Measurements from ENCODE around the gene SPON1.
"Not testable (repeated sequence)": the region's sequence is repeated elsewhere in the genome, so short reads cannot be mapped to it uniquely, and the experiment has no call there.

SPON1 gene

DNA sequence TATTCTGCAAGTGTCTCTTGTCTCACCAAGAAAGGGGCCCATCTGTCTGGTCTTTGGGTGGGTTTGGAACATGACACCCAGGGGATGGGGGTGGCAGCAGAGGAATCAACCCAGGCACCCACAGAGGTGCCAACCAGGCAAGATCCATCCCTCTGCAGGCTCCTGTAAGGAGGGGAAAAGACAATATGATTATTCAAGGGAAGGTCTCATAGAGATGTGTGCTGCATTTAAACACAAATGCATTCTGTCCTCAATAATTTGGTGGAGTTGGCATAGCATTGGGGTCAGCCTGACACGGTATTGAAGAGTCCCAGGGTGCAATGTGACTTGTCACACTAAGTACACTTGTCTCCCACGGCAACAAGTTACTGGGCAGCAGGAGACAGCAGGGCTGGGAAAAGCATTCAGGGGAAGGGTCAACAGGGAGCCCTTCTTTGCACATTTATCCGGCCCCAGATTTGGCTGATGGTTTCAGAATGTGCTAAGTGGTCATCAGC lies 33.1 kb upstream of the SPON1 start:
- DNase-seq (ENCODE audit: low spot score in 2 of 2) (no peak), ATAC-seq (replicated peaks; ENCODE audit: extremely low read depth, poor library complexity, severe bottlenecking) (no peak)
- Mint-ChIP-seq H3K27me3 (no peaks in the 10 kb centered on the region), H3K4me1 (peaks cover 21% of the 10 kb centered on the region), H3K36me3 (ENCODE audit: insufficient read depth) (no peaks in the 10 kb centered on the region), H3K9me3 (no peaks in the 10 kb centered on the region), H3K27ac (ENCODE audit: low read depth) (no peak overlapping the region), H3K4me3 (no peak overlapping the region)

DNA sequence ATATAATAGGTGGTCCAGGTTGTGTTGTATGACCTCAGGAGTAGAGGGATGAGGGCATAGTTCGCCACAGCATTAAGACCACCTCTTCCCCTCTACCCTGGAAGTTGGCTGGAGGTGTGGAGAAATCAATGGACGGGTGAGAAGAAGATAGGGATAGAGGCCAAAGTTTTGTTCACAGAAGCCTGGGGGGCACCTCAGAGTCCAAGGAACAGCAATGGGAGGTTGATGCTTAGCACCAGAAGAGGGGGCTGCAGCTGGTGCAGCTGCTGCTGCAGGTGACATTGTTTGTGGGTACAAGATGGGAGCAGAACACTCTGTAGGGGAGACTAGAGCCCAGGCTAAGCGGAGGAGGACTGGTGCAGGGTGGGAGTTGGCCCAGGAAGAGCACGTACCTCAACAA lies 31.2 kb upstream of the SPON1 start:
- H3K4me1 Mint-ChIP-seq, result peaks cover 5% of the 10 kb centered on the region
- no peak overlapping the region for H3K4me3 Mint-ChIP-seq
- H3K27ac Mint-ChIP-seq (ENCODE audit: low read depth), result no peak overlapping the region
- no peaks in the 10 kb centered on the region for H3K9me3 Mint-ChIP-seq
- H3K27me3 Mint-ChIP-seq, result no peaks in the 10 kb centered on the region
- no peak for ATAC-seq (replicated peaks; ENCODE audit: extremely low read depth, poor library complexity, severe bottlenecking)
- H3K36me3 Mint-ChIP-seq (ENCODE audit: insufficient read depth), result no peaks in the 10 kb centered on the region
- DNase-seq (ENCODE audit: low spot score in 2 of 2), result no peak

DNA sequence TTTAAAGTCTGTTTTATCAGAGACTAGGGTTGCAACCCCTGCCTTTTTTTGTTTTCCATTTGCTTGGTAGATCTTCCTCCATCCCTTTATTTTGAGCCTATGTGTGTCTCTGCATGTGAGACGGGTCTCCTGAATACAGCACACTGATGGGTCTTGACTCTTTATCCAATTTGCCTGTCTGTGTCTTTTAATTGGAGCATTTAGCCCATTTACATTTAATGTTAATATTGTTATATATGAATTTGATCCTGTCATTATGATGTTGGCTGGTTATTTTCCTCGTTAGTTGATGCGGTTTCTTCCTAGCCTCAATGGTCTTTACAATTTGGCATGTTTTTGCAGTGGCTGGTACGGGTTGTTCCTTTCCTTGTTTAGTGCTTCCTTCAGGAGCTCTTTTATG lies 25.4 kb upstream of the SPON1 start:
- H3K4me1 Mint-ChIP-seq, result peaks cover 28% of the 10 kb centered on the region
- H3K27ac Mint-ChIP-seq (ENCODE audit: low read depth); DNase-seq (ENCODE audit: low spot score in 2 of 2); H3K36me3 Mint-ChIP-seq (ENCODE audit: insufficient read depth); H3K9me3 Mint-ChIP-seq; ATAC-seq (replicated peaks; ENCODE audit: extremely low read depth, poor library complexity, severe bottlenecking); H3K27me3 Mint-ChIP-seq; H3K4me3 Mint-ChIP-seq: not testable (repeated sequence)

DNA sequence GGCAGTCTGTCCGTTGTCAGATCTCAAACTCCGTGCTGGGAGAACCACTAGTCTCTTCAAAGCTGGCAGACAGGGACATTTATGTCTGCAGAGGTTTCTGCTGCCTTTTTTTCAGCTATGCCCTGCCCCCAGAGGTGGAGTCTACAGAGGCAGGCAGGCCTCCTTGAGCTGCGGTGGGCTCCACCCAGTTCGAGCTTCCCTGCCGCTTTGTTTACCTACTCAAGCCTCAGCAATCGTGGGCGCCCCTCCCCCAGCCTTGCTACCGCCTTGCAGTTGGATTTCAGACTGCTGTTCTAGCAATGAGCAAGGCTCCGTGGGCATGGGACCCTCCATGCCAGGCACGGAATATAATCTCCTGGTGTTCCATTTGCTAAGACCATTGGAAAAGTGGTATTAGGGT lies 23.7 kb upstream of the SPON1 start:
- Mint-ChIP-seq H3K4me1 (peaks cover 28% of the 10 kb centered on the region), H3K4me3 (peak overlapping the region; percentile 44)
- ATAC-seq (replicated peaks; ENCODE audit: extremely low read depth, poor library complexity, severe bottlenecking); H3K9me3 Mint-ChIP-seq; H3K36me3 Mint-ChIP-seq (ENCODE audit: insufficient read depth); H3K27ac Mint-ChIP-seq (ENCODE audit: low read depth); H3K27me3 Mint-ChIP-seq; DNase-seq (ENCODE audit: low spot score in 2 of 2): not testable (repeated sequence)

DNA sequence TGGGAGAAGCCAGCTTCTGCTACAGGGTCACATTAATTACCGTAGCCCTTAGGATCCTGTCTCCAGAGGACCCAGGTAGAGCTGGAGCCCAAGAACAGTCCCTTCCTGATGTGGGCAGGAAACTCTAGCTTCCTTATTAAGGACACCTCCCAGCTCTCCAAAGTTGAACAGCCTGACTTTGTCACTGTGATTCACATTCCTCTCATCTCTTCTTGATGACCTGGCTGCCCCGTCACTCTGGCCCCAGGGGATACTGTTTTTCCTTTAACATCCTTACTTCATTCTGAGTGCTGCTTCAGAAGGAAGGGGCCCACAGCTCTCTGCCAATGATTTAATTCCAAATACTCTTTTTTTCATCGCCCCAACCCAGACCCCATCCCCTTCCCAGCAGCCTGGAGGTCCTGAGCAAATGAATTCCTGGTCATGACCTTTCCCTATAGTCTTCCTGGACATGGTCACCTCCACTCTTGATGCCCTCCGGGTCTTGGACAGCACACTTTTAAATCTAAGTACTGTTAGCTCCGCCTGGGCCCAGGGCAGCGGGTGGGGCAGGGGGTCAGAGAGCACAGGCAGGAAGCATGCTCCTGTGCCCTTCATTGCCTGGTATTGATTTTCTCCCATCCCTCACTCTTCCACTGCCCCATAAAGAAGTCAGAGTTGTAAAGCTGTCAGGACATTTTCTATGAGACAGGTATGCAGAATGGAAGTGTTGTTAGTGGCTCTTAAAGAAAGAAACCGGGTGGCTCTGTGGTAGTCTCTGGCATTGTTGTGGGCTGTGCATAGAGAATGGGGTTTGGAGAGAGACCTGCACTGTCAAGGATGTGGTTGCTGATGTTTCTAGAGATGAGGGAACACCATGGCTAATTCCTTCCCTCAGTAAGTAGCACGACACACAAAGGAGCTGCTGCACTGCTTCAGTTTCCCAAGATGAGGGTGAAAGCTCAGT lies 22.3 kb upstream of the SPON1 start:
- H3K27ac Mint-ChIP-seq (ENCODE audit: low read depth), result no peak overlapping the region
- peak in 1 of 2 donors; percentile 22 for DNase-seq (ENCODE audit: low spot score in 2 of 2)
- peak; percentile 96 for ATAC-seq (replicated peaks; ENCODE audit: extremely low read depth, poor library complexity, severe bottlenecking)
- no peaks in the 10 kb centered on the region for H3K27me3 Mint-ChIP-seq
- peak overlapping the region; percentile 54 for H3K4me3 Mint-ChIP-seq
- H3K4me1 Mint-ChIP-seq, result peaks cover 28% of the 10 kb centered on the region
- H3K36me3 Mint-ChIP-seq (ENCODE audit: insufficient read depth), result peaks cover 2% of the 10 kb centered on the region
- H3K9me3 Mint-ChIP-seq, result peaks cover 5% of the 10 kb centered on the region

DNA sequence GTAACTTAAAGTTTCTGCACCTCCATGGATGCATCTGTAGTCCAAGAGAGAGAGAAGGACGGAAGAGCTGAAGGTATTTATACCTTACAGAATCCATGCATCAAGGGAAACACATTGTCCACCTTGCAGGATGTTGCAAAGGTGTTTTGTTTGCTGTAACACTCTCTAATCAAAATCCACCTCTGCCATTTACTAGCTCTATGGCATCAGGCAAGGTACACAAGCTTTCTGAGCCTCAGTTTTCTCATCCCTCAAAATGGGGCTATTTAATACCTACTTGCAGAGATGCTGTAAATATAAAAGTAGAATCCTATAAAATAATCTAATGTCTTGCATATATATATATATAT lies 21.6 kb upstream of the SPON1 start:
- H3K36me3 Mint-ChIP-seq (ENCODE audit: insufficient read depth), result peaks cover 2% of the 10 kb centered on the region
- ATAC-seq (replicated peaks; ENCODE audit: extremely low read depth, poor library complexity, severe bottlenecking) (peak; percentile 29), DNase-seq (ENCODE audit: low spot score in 2 of 2) (no peak)
- H3K4me3 Mint-ChIP-seq, result peak overlapping the region; percentile 54
- H3K4me1 Mint-ChIP-seq, result peaks cover 28% of the 10 kb centered on the region
- H3K27me3 Mint-ChIP-seq, result no peaks in the 10 kb centered on the region
- no peak overlapping the region for H3K27ac Mint-ChIP-seq (ENCODE audit: low read depth)
- peaks cover 5% of the 10 kb centered on the region for H3K9me3 Mint-ChIP-seq

DNA sequence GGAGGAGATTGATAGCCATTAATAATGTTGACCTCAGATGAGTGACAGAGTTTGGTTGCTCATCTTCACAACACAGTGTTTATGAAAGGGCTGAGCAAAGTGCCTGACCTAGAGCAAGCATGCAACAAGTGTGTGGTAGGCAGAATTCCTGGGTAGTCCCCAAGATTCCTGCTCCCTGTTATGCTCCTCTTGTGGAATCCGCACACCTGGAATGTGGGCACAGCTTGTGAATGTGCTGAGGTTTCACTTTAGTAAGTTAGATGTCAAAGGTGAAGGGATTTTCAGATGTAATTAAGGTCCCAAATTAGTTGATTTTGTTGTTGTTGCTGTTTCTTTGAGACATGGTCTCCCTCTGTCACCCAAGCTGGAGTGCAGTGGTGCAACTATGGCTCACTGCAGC lies 20.7 kb upstream of the SPON1 start:
- Mint-ChIP-seq H3K4me3 (no peak overlapping the region), H3K4me1 (peaks cover 28% of the 10 kb centered on the region), H3K9me3 (peaks cover 5% of the 10 kb centered on the region), H3K27ac (ENCODE audit: low read depth) (no peak overlapping the region), H3K27me3 (no peaks in the 10 kb centered on the region), H3K36me3 (ENCODE audit: insufficient read depth) (peaks cover 2% of the 10 kb centered on the region)
- DNase-seq (ENCODE audit: low spot score in 2 of 2) (no peak), ATAC-seq (replicated peaks; ENCODE audit: extremely low read depth, poor library complexity, severe bottlenecking) (no peak)

DNA sequence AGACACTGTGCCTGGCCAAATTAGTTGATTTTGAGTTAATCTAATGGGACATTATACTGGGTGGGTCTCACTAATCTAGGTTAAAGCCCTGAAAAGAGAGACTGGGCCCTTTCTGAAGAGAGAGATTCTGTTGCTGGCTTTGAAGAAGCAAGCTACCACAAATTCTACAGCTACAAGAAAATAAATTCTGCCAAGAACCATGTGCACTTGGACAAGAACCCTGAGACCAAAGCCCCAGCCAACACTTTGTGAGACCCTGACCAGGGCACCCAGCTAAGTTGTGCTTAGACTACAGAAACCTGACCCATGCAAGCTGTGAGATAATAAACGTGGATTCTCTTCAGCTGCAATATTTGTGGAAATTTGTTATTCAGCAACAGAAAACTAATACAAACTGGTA lies 20.1 kb upstream of the SPON1 start:
- Mint-ChIP-seq H3K36me3 (ENCODE audit: insufficient read depth) (peaks cover 2% of the 10 kb centered on the region), H3K4me3 (no peak overlapping the region), H3K4me1 (peaks cover 28% of the 10 kb centered on the region), H3K9me3 (peaks cover 5% of the 10 kb centered on the region), H3K27ac (ENCODE audit: low read depth) (no peak overlapping the region), H3K27me3 (no peaks in the 10 kb centered on the region)
- no peak for DNase-seq (ENCODE audit: low spot score in 2 of 2)
- no peak for ATAC-seq (replicated peaks; ENCODE audit: extremely low read depth, poor library complexity, severe bottlenecking)

DNA sequence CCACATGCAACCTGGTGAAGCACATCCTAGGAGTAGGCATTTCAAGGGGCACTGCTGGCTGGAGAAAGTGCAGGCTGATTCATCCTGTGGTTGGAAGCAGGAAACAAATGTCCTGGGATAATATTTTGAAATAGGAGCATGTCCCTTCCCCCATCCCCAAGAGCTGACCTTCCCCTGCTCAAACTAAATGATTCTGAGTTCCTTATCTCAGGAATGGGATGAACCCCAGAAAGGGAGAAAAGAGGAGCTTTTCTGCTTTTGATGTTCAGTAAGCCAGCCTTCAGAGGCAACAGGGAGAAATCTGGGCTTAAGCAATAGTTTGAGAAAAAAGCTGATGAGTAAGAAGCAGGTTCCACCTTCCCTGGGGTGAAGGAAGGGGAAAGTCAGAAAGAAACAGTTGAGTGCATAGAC lies 19.5 kb upstream of the SPON1 start:
- Mint-ChIP-seq H3K4me1 (peaks cover 26% of the 10 kb centered on the region), H3K9me3 (peaks cover 2% of the 10 kb centered on the region), H3K36me3 (ENCODE audit: insufficient read depth) (peaks cover 2% of the 10 kb centered on the region), H3K4me3 (no peak overlapping the region), H3K27ac (ENCODE audit: low read depth) (no peak overlapping the region), H3K27me3 (no peaks in the 10 kb centered on the region)
- DNase-seq (ENCODE audit: low spot score in 2 of 2), result no peak
- ATAC-seq (replicated peaks; ENCODE audit: extremely low read depth, poor library complexity, severe bottlenecking), result no peak

DNA sequence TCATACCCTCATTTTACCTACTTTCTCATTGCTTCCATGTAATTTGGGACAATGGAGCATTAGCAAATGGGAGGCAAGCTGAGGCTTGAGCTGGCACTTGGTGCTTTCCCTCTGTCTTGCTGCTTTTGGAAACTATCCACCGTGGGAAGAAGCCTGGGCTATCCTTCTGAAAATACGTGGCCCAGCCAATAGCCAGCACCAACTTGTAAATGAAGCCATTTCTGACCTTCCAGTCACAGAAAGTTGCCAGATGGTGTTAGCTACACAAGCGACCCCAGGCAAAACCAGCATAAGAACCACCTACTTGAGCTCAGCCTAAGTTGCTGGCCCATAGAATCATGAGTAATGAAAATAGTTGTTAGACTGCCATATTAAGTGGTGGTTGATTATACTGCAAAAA lies 18.5 kb upstream of the SPON1 start:
- DNase-seq (ENCODE audit: low spot score in 2 of 2) (no peak), ATAC-seq (replicated peaks; ENCODE audit: extremely low read depth, poor library complexity, severe bottlenecking) (no peak)
- H3K9me3 Mint-ChIP-seq, result no peaks in the 10 kb centered on the region
- peaks cover 16% of the 10 kb centered on the region for H3K4me1 Mint-ChIP-seq
- no peak overlapping the region for H3K27ac Mint-ChIP-seq (ENCODE audit: low read depth)
- H3K27me3 Mint-ChIP-seq, result no peaks in the 10 kb centered on the region
- no peak overlapping the region for H3K4me3 Mint-ChIP-seq
- H3K36me3 Mint-ChIP-seq (ENCODE audit: insufficient read depth), result peaks cover 2% of the 10 kb centered on the region

DNA sequence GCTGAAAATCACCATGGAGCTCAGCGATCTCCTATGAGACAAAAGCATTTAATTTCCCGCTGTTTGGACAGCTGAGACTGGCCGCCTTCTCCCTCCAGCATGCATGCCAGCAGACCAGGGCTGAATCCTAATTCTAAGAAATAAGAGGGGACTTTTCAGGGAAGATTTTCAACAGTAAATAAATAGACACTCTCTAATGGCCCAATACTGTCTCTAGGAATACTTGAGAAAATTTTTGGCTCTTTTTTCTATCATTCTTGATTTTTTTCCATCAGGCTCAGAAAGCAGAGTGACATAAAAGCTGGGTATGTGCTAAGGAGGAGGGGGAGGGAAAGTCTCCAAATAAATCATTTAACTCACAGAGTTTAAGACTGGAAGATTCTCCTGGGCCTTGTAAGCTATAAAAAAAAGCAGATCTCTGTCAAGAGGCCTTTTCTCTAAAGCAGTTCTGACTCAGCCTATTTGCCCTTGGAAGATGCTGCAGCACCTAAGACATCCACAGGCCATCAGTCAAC lies 17.6 kb upstream of the SPON1 start:
- Mint-ChIP-seq H3K4me3 (no peak overlapping the region), H3K36me3 (ENCODE audit: insufficient read depth) (peaks cover 2% of the 10 kb centered on the region), H3K27ac (ENCODE audit: low read depth) (no peak overlapping the region), H3K9me3 (no peaks in the 10 kb centered on the region), H3K4me1 (peaks cover 10% of the 10 kb centered on the region), H3K27me3 (no peaks in the 10 kb centered on the region)
- ATAC-seq (replicated peaks; ENCODE audit: extremely low read depth, poor library complexity, severe bottlenecking) (no peak), DNase-seq (ENCODE audit: low spot score in 2 of 2) (no peak)

DNA sequence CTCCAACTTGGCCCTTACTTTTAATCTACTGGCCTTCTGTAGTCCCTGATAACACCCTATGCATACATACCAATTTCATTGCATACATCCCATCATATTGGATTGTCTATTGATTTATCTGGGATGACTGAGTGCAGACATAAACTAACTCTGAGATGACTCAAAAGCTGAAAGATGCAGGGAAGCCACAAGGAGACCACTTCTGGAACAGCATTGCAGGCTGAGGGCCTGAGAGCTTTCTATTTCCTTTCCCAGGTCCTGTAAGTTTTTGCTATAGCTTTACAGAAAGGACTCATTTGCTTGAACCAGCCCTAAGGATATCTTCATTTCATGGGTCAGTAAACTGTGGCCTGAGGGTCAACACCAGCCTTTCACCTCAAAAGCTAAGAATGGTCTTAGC lies 15.1 kb upstream of the SPON1 start:
- no peaks in the 10 kb centered on the region for H3K9me3 Mint-ChIP-seq
- H3K4me3 Mint-ChIP-seq, result no peak overlapping the region
- no peaks in the 10 kb centered on the region for H3K4me1 Mint-ChIP-seq
- H3K36me3 Mint-ChIP-seq (ENCODE audit: insufficient read depth), result no peaks in the 10 kb centered on the region
- DNase-seq (ENCODE audit: low spot score in 2 of 2) (no peak), ATAC-seq (replicated peaks; ENCODE audit: extremely low read depth, poor library complexity, severe bottlenecking) (no peak)
- no peak overlapping the region for H3K27ac Mint-ChIP-seq (ENCODE audit: low read depth)
- no peaks in the 10 kb centered on the region for H3K27me3 Mint-ChIP-seq

DNA sequence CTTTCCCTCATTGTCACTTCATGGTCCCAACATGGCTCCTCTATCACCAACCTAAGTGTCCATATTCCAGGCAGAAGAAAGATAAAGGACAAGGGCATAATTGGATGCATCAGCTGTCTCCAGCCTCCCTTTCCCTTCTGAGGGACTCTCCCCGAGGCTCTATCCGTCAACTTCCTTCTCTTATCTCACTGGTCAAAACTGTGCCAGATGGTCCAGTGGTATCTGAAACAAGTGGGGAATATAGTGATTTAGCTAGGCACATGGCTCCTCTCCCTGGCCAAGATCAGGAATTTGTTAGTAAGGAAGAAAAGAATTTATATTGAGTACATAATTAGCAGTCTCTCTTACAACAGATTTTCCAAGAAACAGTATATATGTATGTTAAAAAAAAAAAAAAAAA lies 12.6 kb upstream of the SPON1 start:
- no peak overlapping the region for H3K27ac Mint-ChIP-seq (ENCODE audit: low read depth)
- no peak for DNase-seq (ENCODE audit: low spot score in 2 of 2)
- no peaks in the 10 kb centered on the region for H3K9me3 Mint-ChIP-seq
- H3K4me3 Mint-ChIP-seq, result no peak overlapping the region
- no peak for ATAC-seq (replicated peaks; ENCODE audit: extremely low read depth, poor library complexity, severe bottlenecking)
- H3K27me3 Mint-ChIP-seq, result no peaks in the 10 kb centered on the region
- no peaks in the 10 kb centered on the region for H3K36me3 Mint-ChIP-seq (ENCODE audit: insufficient read depth)
- H3K4me1 Mint-ChIP-seq, result no peaks in the 10 kb centered on the region
